Bladder microvascular endothelial cell (primary cell): ENCODE results near the gene PYGB. TPM values are rescaled to one million over a fixed set of nuclear protein-coding genes. Genes with fewer than 3 reads are reported as not detected.

Source experiments
- total RNA-seq: library from RNA; depleted of rRNA; stranded (reverse); fragments of >200 nt; gene quantifications from 2 replicates; pipeline ENCODE4 v1.2.3, GENCODE V29; 2014

Gene PYGB
- 58.1 and 101 TPM in 2 replicates for total RNA-seq

DNA sequence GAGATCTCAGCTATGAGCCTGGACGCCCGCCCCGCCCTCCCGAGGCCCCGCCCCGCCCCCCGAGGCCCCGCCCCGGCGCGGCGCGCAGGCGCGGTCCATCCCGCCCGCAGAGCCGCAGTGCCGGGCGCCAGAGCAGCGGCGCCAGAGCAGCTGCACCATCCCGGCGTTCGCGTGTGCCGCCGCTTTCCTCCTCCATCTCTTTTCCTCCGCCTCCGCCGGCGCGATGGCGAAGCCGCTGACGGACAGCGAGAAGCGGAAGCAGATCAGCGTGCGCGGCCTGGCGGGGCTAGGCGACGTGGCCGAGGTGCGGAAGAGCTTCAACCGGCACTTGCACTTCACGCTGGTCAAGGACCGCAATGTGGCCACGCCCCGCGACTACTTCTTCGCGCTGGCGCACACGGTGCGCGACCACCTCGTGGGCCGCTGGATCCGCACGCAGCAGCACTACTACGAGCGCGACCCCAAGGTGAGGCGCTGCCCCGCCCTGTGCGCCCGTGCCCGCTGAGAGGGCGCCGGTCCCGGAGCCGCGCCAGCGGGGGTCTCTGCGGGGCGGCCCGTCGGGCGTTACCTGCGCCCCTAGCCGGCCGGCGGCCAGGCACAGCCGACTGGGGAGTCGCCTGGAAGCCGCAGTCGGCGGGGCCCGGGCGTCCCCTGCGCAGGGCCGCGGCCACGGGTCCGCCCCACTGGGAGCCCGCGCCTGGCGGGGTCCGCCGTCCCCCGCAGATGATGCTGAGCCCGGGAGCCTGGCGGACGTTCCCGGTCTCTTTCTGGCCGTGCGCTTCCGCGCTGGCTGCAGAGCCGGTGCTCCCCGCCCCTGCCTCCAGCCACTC is at the start of gene PYGB:
PYGB (plus strand) TSS at position 130 of the 830 bp plus-strand sequence; CDS start at position 224, 94 bp downstream.

Other genes with a start within 250 kb of the PYGB start
- gene ACSS1, start 189.9 kb upstream of the PYGB start, total RNA-seq, result 15.2 and 24.8 TPM in 2 replicates
- not detected in 2 replicates for gene VSX1, start 165.9 kb upstream of the PYGB start, total RNA-seq
- 40.0 and 67.7 TPM in 2 replicates for gene ENTPD6, start 52.4 kb upstream of the PYGB start, total RNA-seq
- gene ABHD12, start 142.8 kb downstream of the PYGB start, total RNA-seq, result 23.6 and 39.0 TPM in 2 replicates
- gene GINS1, start 159.6 kb downstream of the PYGB start, total RNA-seq, result 8.8 and 14.9 TPM in 2 replicates